Measurements from ENCODE around the gene LINC01488.

The LINC01488 gene

DNA sequence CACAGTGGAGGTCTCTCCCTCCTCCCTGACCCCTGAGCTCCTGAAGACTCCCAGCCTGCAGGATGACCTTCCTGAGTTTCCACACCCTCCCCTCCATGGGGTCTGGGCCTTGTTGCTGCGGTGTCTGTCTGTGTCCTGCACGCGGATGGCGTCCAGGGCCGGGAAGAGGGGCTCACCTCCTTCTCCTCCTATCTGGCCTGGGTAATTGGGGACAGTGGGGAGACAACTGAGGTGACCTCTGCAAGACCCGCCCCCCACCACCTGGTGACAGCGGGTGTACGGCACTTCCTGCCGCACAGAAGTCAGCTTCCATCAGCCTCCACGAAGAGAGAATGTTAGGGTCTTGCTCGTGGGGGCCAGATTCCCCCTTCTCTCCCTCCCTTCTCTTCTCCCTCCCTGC, 31.7 kb downstream of the LINC01488 start:
- no peak for DNase-seq

DNA sequence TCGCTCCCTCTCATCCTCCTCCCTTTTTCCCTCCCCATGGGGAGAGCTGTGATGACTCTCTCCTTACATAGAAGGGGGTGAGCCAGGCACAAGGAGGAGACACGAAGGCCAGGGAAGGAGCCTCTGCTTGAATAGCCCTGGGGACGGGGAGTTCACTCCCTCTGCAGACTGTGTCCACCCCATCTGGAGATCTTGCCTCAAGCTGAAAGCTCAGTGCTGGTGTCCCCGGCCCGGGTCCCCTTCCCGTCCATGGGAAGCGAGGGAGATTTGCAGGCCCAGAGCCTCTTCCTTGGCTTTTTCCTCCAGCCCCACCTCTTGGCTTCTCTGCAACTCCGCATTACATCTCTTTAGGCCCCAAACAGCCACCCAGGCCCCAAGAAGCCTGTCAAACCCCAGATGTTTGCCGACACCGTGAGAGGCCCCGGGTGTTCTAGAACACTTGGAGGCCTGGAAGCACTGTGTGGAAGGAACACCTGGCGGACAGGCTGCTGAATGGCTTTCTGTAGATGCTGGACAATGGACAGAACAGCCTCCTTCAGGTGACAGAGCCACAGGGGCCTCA, 32.3 kb downstream of the LINC01488 start:
- DNase-seq, result no peak

DNA sequence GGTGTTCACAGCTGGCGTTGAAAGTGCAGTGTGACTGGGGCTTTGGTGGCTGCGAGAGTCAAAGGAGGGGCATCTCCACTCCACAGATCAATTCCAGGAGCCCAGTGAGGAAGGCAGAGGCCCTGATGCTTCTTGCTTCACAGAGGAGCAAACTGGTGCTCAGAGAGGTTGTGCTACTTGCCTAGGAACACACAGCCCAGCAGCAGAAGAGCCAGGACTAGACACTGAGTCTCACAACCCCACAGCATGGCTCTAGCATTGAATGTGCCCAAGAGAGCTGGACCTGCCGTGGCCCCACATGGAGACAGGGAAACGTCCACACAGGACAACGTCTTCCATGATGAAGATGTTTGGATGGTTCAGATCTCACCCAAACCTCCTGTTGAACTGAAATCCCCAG, 33.3 kb downstream of the LINC01488 start:
- DNase-seq, result no peak

DNA sequence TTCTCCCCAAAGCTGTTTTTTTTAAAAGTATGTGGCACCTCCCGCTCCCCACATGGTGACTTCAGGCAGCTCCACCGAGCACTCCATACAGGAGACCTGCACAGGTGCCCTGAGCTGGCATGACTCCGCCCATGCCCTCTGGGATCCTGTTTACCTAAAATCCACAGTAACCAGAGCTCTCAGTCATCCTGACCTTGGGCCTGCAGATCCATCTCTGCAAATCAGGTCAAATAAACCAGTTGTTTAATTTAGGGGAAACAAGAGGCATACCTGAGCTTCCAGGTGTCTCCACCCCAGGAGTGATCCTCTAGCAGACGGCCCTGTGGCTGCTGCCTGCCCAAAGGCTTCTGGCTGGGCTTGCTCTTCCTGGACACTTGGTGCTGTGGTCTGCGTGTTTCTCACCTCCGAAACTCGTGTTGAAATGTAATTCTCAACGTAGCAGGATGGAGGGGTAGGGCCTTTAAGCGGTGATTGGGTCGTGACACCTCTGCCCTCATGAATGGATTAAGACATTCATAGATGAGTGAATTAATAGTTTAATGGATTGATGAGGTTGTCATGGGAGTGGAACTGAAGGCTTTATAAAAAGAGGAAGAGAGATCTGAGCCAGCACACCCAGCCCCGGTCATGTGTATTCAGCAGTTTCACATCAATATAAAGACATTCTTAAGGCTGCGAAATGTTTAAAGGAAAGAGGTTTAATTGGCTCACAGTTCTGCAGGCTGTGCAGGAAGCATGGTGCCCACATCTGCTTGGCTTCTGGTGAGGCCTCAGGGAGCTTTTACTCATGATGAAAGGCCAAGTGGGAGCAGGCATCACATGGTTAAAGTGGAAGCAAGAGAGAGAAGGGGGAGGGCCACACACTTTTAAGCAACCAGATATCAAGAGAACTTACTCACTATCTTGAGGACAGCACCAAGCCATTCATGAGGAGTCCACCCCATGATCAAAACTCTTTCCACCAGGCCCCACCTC, 34.1 kb downstream of the LINC01488 start:
- no peak for DNase-seq

DNA sequence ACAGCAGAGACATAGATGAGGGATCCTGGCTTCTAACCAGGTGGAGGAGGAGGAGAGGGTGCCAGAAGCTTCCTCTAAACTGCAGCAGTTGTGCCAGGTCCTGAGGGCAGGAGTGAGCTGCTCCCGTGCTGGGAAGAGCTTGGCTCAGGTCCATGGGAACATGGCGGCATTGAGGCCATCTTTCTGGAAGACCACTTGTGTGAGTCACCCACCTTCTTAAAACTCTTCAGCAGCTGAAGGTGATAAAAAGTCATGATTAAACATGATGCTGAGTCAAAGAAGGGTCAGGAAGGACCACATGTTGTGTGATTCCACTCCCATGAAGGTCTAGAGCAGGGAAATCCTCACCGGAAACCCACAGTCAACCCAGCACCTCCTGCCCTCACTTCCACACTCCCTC, 35.1 kb downstream of the LINC01488 start:
- no peak for DNase-seq

DNA sequence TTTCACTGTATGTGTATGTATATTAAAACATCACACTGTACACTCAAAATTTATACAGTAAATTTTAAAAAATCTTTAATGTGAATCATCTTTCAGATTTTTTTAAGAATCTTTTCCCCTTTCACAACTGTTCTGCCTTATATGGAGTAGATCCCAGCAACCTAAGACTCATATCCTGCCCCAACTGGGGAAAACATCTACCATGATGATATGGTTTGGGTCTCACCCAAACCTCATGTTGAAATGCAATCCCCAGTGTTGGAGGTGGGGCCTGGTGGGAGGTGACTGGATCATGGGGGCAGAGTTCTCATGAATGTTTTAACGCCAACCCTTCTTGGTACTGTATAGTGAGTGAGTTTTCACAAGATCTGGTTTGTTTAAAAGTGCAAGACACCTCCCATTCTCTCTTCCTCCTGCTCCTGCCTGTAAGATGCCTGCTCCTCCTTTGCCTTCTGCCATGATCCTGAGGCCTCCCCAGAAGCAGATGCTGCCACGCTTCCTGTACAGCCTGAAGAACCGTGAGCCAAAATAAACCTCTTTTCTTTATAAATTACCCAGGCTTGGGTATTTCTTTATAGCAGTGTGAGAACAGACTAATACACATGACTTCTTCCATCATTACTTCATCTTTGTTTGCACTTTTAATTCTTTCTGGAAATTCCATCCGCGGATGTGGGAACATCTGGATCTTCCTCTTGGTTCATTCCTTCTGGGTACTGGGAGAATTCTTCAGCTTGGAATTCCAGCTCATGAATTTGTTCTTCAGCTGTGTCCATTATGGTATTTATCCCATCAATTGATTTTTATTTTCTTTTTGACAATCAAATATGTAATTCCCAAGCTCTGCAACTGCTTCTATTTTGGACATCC, 36.9 kb downstream of the LINC01488 start:
- DNase-seq, result no peak

DNA sequence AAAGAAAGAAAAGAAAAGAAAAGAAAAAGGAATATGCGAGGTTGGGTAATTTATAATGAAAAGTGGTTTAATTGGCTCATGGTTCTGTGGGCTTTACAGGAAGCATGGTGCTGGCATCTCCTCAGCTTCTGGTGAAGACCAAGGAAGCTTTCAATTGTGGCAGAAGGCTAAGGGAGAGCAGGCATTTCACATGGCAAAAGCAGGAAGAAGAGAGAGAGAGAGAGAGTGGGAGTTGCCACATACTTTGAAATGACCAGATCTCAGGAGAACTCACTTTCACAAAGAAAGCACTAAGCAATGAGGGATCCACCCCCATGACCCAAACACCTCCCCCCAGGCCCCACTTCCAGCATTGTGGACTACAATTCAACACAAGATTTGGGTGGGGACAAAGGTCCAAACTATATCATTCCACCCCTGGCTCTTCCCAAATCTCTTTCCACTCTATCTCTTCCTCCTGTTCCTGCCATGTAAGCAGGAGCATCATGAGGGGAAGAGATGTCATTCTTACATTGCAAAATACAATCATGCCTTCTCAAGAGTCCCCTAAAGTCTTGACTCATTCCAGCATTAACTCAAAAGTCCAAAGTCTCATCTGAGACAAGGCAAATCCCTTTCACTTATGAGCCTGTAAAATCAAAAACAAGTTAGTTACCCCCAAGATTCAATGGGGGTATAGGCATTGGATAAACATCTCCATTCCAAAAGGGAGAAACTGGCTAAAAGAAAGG, 38.9 kb downstream of the LINC01488 start:
- DNase-seq, result no peak

DNA sequence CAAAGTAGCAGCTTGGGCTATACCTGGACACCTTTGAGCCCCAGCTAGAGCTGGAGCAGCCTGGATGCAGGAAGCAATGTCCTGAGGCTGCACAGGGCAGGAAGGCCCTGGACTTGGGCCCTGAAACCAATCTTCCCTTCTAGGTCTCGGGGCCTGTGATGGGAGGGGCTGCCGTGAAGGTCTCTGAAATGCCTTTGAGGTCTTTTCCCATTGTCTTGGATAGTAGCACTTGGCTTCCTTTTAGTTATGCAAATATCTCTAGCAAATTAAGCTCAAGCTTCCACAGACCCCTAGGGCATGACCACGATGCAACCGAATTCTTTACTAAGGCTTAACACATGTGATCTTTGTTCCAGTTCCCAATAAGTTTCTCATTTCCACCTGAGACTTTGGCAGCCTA, 40.0 kb downstream of the LINC01488 start:
- DNase-seq, result no peak

DNA sequence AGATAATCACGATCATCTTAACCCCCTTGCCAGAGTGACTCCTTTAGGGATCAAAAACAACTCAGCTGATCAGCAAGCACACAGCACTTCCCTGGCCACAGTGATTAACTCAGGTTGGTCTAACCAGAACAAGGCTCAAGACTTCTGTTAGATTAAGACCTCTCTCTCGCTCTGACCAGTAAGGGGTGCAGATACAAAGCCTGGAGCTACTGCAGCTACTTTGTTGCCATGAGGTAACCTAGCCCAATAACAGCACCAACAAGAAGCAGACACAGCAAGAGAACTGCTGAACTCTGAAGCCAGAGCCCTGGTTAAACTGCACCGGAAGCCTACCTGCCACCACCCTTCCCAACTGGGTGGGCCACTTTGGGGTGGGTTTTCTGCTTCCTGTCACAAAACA, 42.0 kb downstream of the LINC01488 start:
- no peak for DNase-seq

DNA sequence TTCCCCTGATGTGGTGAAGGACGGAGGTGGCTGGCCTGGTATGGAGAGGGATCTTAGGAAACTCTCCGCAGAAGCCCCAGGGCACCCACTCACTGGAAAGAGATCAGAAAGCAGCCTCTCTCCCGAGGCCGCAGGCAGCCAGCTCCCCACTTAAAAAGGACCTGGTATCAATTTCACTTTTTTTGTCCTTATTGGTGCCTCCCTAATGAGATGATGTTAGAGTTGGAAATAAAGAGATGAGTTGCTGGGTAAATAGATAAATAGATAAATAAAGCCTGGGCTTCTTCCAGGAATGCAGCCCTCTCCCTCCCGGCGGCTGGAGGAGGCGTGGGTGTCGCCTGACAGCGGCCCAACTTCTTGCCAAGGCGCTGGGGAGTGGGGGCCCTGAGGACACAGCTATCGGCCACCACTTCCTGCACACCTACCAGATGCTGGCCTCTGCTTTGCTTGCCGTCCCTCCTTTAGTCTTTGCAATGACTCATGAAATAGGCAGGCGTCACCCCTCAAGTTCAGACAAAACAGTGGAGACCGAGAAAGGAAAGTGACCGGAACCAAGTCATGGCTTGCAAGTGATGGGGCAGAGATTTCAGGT, 42.9 kb downstream of the LINC01488 start:
- DNase-seq, result no peak

DNA sequence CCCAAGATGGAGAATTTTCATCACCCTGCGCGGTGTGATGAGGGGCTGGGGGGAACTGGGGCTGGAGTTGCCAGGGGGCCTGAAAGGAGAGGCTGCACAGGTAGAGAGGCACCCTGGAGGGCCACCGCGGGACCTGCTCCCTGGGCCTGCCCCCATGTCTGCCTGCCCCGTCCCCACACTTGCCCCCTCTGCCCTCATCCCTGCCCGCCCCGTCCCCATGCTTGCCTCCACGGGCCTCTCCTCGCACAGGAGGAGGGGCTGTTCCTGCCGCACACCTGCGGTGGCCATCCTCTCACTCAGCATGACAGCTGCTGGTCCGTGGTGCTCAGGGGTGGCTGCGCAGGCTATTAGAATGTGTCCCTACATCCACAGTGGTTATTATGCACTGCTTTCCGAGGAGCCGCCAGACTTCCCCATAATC, 43.5 kb downstream of the LINC01488 start:
- DNase-seq, result no peak

DNA sequence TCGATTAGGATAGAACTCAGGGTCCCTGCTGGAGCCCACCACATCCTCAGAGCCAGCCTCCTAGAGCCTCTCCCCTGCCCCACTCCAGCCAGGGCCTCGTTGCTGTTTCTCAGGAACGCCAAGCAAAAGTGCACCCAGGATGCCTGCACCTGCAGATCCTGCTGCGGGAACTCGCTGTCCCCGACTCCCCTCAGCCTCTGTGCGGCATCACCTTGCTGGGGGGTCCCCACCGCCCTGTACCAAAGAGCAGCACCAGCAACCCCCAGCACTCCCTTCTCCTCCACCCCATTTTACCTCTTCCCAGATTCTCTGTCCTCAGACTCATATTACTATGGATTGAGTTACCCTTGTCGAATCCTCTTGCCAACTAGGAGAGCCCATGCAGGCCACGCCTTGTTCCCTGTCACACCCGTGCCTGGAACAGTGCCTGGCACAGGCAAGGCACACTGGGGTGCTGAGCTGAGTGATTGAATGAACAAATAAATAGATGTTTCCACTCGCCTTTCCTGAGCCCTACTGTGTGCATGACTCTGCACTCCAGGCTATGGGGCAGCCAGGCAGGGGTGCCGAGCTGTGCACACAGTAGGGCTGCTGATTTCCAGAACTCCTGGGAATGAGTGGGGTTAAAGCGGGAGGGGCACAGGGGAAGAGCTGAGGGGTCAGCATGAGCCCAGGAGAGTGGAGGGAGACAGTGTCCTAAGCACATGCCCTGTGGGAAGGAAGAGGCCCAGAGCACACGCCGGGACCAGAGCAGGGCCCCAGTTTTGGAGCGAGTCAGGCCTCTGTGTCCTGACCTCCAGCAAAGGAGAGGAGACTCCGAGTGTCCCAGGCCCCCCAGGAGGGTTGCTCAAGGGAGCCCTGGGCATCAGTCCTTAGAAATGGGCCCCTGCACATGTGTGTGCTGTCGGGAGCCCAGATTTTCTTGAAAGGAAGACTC, 44.3 kb downstream of the LINC01488 start:
- no peak for DNase-seq

DNA sequence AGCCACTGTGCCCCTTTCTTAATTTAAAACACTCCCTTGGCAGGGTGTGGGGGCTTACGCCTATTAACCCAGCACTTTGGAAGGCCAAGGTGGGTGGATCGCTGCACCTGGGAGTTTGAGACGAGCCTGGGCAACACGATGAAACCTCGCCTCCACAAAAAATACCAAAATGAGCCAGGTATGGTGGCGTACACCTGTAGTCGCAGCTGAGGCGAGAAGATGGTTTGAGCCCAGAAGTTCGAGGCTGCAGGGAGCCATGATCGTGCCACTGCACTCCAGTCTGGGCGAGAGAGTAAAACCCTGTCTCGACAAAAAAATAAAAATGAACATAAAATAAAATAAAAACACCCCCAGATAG, 45.0 kb downstream of the LINC01488 start:
- no peak for DNase-seq

DNA sequence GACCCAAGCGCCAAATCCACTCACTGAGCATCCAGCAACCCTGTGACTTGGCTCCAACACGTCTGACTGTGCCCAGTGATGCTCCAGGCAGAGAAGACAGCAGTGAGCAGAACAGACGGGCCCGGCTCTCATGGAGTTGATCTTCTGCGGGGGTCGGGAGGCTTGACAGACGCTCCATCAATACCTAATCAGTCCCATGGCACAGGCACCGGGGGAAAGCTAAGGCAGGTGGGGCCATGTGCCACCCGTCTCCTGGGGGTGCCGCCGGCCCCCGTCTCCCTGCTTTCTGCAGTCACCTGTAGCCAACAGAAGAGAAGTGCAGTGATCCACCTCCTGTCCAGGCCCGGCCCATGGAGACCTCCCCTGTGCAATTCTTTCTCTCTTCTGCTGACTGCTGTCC, 47.5 kb downstream of the LINC01488 start:
- DNase-seq, result no peak

DNA sequence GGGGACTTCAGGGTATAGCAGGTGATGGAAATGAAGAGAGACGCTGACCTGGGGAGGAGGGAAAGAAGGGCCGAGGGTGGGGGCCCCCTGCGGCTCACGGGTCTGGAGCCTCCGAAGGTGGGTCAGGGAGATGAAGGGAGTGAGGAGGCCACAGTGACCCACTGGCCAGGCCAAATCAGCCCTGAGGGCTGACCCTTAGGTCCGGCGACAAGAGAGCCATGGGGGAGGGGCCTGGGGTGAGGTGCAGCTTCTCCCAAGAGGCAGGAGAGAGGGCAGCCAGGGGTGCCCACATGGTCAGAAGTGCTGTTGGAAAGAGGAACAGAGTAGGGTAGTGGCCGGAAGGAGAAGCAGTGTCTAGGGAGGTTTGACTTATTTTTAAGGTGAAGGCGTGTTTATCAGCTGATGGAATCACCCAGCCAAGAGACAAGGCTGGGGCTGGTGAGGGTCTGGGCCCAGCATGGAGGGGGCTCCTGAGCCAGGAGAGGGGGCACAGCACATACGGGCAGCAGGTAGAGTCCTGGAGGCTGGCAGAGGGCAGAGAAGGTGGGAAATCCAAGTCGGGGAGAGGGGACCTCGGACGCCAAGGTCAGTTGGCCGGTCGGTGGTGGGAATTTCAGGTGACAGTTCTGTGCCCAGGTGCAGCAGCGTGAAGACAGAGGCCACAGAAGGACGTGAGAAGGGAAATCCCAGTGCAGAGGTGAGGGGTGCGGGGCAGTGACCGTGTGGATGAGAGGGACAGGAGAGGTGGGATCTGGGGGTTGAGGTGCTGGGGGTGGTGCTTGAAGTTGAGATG, 49.0 kb downstream of the LINC01488 start:
- no peak for DNase-seq

DNA sequence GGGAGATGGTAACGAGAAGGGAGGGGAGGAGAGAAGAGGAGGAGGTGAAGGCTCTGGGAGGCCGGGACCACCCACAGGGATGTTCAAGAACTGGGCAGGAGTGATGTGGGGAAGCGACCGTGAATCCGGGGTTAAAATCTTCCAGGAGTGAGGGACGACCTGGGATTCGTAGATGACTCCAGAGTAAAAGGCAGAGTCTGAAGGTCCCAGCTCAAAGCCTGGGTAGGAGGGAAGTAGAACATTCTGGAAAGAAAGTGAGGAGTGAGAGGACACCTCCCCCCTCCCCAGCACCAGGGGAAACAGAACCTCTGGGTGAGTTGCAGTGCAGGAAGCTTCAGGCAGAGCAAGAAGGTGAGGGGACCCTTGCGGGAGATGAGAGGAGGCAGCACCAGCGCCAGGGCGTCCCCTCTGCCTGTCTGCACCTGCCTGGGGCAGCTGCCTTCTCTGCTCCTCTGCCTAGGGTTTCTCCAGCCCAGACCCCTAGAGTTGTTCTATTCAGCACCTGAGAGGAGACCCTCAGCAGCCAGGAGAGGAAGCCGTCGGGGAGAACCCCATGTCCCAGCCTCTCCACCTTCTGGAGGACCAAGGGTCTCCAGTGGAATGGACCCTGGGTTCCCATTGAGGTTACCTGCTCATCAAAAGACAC, 49.7 kb downstream of the LINC01488 start:
- DNase-seq, result no peak

DNA sequence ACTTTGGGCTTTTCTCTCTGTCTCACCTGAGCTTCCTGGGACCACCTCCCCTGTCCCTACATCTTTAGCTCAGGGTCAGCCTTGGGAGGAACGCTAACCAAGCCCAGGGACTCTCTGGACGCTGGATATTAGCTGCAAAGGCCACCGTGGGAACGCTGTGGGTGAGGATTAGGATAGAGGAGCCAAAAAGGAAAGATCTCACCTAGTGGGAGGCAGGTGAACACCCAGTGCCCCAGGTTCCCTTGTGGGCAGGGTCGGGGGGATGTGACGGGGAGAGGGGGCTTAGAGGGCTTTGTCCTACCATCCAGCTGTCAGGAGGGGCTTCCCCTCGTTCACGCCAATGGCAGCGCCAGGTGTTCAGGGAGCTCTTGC, 50.2 kb downstream of the LINC01488 start:
- DNase-seq, result no peak

DNA sequence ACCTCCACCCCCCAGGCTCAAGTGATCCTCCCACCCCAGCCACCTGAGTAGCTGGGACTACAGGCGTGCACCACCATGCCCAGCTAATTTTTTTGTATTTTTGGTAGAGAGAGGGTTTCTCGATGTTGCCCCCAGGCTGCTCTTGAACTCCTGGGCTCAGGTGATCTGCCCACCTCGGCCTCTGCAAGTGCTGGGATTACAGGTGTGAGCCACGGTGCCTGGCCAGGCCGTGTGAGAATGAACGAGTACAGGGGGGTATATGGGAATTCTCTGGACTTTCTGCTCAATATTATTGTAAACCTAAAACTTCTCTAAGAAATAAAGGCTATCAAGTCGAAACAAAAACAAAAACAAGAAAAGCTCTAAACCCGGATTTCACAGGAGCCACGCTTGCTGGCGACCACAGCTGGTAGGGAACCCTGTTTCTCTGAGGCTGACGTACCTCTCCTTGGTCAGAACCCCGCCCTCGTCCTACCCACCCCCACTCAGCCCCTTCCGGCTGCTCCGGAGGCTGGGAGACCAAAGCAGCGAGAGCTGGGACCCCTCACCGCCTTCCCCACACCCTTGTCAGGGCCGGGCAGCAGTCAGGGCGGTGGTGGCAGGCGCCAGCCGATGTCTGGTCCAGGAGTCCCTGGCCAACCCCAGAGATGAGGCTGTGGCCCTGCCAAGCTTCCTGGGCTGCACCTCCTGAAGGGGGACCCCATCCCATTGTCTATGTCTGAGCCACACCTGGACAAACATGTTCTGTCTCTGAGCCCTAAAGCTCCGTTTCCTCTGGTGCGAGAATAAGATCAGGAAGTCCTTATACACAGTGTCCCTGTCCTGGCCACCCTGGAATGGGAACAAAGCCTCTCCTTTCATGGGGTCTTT, 52.1 kb downstream of the LINC01488 start:
- DNase-seq, result no peak

DNA sequence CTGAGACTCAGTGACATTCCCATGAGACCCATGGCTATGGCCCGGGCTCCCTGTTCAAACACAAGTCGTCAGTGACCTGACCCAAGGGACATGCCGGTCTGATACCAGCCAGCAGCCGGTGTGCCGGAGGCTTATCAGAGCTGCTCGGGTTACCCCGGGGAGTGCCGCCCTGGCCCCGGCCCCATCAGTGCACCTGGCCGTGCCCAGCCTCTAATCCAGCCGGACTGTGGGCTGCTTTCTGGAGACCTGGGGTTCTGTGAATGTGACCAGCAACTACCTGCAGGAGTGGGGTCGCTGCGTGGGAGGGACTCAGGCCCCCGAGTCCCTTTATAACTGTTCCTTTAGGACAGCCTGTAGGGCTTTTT, 52.7 kb downstream of the LINC01488 start:
- DNase-seq, result no peak
